22Rv1 (cell line): Measurements from ENCODE around the gene KRT37.

Experiments
- CTCF ChIP-seq: fragments of 450-650 bp; IDR thresholded peaks from 2 replicates; pipeline ENCODE4 v1.5.1; 2017; ENCODE audit warnings: mild to moderate bottlenecking
- ZFX ChIP-seq: fragments of 450-650 bp; IDR thresholded peaks from 2 replicates; pipeline ENCODE4 v1.6.1; 2017; ENCODE audit warnings: antibody characterized with exemption, borderline replicate concordance

GRCh38 chr17:41383690-41384089 lies 40.7 kb downstream of the KRT37 start:
- TF ChIP-seq CTCF: no peak
- no peak for TF ChIP-seq ZFX
